ENCODE data around the gene USH1C.

- TF ChIP-seq CTCF (IDR thresholded peaks at IDR 0.05 in 8 of 11, conservative IDR thresholded peaks at IDR 0.05 in 3 of 11) (no peak), POLR2A (IDR thresholded peaks at IDR 0.05) (no peak), POLR2AphosphoS5 (IDR thresholded peaks at IDR 0.05) (no peak)
These were observed 95.1 kb downstream of the USH1C start for GRCh38 chr11:17449158-17449557.

Data from spleen (tissue), 7 donors.